Stomach (tissue), 4 donors: Measurements from ENCODE around the gene GJB4.

Experiments
- CTCF ChIP-seq, 7 experiments: fragments of 450-650 bp in 4 of 7; fragments of 200-600 bp in 3 of 7; sonication (generic) in 3 of 7; IDR thresholded peaks; one replicate each; pipeline ENCODE4 v1.5.1; 2016 to 2019; ENCODE audit warnings: antibody characterized with exemption in 7 of 7, control low read depth in 2 of 7, mild to moderate bottlenecking in 1 of 7
- EP300 ChIP-seq: sonication (generic); formaldehyde crosslinking; IDR thresholded peaks from one replicate; pipeline ENCODE4 v1.6.1; 2017; ENCODE audit warnings: antibody characterized with exemption
- POLR2A ChIP-seq, 4 donors: fragments of 450-650 bp; IDR thresholded peaks; one replicate each; pipeline ENCODE4 v1.6.1; 2016; ENCODE audit warnings: antibody characterized with exemption in 4 of 4, control low read depth in 2 of 4, mild to moderate bottlenecking in 1 of 4, moderate library complexity in 1 of 4
- POLR2AphosphoS5 ChIP-seq, 3 donors: sonication (generic); formaldehyde crosslinking; IDR thresholded peaks; one replicate each; pipeline ENCODE4 v1.6.1; 2016; ENCODE audit warnings: antibody characterized with exemption in 3 of 3

GRCh38 chr1:34777519-34778321 lies 18.2 kb downstream of the GJB4 start:
- TF ChIP-seq CTCF (IDR thresholded peaks at IDR 0.05) (no peak), EP300 (no peak), POLR2A (IDR thresholded peaks at IDR 0.05) (no peak), POLR2AphosphoS5 (IDR thresholded peaks at IDR 0.05) (no peak)
